Retinal pigment epithelial cell (primary cell): Measurements from ENCODE around the gene RBM3.
A peak's percentile ranks its signal among the peaks of the same experiment; 100 is the strongest.

Experiments used
- DNase-seq: peaks from one replicate; pipeline ENCODE4 v3.0.0-alpha.2; 2010; ENCODE audit warnings: low read depth
- H3K4me3 ChIP-seq: 2 replicates; pipeline ENCODE4 v1.5.1; 2011; ENCODE audit warnings: mild to moderate bottlenecking, low read length, control low read depth, moderate library complexity
- TF ChIP-seq, protein P1 (sequence below): conservative IDR thresholded peaks from 2 replicates; pipeline ENCODE4 v1.5.1; 2011; ENCODE audit warnings: low read depth, low read length, control low read depth, inconsistent platforms

The RBM3 gene

GRCh38 chrX:48591255-48591791 lies 17.0 kb downstream of the RBM3 start:
- TF ChIP-seq, protein P1, sequence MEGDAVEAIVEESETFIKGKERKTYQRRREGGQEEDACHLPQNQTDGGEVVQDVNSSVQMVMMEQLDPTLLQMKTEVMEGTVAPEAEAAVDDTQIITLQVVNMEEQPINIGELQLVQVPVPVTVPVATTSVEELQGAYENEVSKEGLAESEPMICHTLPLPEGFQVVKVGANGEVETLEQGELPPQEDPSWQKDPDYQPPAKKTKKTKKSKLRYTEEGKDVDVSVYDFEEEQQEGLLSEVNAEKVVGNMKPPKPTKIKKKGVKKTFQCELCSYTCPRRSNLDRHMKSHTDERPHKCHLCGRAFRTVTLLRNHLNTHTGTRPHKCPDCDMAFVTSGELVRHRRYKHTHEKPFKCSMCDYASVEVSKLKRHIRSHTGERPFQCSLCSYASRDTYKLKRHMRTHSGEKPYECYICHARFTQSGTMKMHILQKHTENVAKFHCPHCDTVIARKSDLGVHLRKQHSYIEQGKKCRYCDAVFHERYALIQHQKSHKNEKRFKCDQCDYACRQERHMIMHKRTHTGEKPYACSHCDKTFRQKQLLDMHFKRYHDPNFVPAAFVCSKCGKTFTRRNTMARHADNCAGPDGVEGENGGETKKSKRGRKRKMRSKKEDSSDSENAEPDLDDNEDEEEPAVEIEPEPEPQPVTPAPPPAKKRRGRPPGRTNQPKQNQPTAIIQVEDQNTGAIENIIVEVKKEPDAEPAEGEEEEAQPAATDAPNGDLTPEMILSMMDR, result peak; percentile 13
- H3K4me3 ChIP-seq, result no peak overlapping the region
- peak; percentile 60 for DNase-seq

DNA sequence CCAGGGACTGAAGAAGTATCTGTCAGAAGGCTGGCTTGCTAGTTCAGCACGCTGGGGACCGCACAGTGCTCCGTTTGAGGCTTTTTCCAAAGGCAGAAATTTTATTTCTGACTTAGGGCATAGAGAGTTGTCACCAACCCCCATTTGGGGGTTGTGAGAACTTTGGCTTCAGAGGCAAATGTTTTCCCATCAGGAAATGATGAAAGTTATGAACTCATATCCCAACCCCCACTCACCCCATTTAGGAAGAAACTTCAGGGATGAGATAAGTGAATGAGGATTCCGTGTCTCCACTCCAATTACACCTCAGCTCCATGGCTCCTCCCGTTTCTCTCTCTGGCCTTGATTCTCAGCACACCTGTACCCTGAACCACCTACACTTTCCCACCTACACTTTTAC lies 18.7 kb downstream of the RBM3 start:
- TF ChIP-seq, protein P1, result no peak
- no peak overlapping the region for H3K4me3 ChIP-seq
- DNase-seq, result no peak

DNA sequence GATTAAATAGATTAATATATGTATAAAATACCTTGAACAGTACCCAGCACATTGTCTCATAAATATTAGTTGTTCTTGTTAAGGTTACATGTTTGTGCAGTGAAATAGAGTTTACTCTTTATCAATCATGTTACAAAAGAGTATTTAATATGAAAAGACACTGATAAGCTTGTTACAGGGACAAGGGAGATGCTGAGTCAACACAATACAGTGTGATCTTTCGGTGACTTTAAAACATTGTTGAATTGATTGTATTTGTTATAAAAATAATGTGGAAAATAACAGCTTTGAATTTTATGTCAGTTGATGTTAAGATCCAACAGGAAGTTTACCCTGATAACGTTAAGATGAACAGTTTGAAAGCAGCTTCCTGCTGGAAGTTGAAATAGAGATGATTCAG lies 21.6 kb downstream of the RBM3 start:
- H3K4me3 ChIP-seq, result no peak overlapping the region
- TF ChIP-seq, protein P1, result no peak
- DNase-seq, result no peak

DNA sequence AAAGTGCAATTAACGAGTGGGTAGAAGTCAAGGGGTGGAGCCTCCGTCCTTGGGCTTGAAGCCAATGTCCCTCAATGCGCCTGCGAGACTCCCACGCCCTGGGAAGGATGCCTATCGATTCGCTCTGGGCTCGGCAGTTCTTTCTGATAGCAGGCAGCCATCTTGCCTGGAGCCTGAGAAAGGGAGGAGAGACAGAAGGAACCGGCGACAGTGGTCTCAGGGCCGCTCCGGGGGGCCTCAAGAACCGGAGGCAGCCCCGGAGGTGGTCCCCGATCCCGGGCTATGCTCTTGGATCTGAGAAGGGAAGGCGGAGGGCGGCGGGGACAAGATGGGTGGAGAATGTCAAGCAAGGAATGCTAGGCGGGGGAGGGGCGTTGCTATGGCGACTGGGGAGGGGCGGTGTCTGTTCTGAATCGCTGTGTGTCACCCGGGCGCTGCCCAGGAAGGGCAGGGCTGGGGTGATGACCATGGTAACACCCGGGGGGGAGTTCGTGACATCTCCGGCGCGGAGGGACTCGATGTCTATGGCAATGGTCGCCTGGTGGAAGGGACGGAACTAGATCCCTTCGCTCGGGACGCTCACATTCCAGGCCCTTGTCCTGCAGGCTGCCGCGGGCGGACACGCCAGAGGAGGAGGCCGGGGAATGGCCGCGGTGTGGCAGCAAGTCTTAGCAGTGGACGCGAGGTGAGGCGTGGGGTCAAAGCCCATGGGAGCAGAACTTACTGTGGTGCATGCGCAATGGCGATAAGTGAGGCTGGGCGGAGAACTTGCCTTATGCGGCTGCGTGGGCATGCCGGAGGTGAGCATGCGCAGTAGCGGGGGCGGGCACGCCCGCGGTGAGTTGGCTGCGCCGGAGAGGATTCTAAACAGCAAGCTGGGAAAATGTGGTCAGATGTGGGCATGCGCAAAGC lies 23.3 kb downstream of the RBM3 start, which contains the start of gene WDR13:
Gene WDR13, plus strand, starts transcription at position 140 of the 912 bp plus-strand sequence. Its CDS starts 505 bp downstream, at position 645.
- TF ChIP-seq, protein P1, result no peak
- DNase-seq, result peak; percentile 68
- H3K4me3 ChIP-seq, result peak within 1 kb of the TSS; percentile 70

GRCh38 chrX:48598614-48599013 lies 24.3 kb downstream of the RBM3 start:
- TF ChIP-seq, protein P1, result no peak
- no peak for DNase-seq
- H3K4me3 ChIP-seq, result peak overlapping the region; percentile 70

DNA sequence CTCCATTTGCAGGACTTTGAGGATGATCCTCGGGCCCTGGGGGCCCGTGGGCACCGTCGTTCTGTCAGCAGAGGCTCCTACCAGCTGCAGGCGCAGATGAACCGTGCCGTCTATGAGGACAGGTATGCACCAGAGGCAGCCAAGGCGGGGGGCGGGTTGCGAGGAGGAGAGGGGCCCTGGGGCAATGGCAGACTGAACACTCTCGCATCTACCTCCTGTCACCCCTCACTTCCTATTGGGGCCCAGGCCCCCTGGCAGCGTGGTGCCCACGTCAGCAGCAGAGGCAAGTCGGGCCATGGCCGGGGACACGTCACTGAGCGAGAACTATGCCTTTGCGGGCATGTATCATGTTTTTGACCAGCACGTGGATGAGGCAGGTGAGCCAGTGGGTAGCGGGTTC lies 25.1 kb downstream of the RBM3 start:
- TF ChIP-seq, protein P1, result no peak

More for the DNA sequence above, 25.1 kb downstream of the RBM3 start:
- H3K4me3 ChIP-seq, result no peak overlapping the region
- no peak for DNase-seq
